AG04450 (cell line): ENCODE data around the gene NLGN4X. TPM values are rescaled to one million over a fixed set of nuclear protein-coding genes. Genes with fewer than 3 reads are reported as not detected.

ENCODE experiments used
- CTCF ChIA-PET: fragments of 300-600, 350-600 bp; formaldehyde crosslinking; extraction: SDS; loops from one replicate; lab custom pipeline; 2022; ENCODE audit warnings: antibody characterized with exemption, inconsistent platforms; lab: Charles Lee
- POLR2A ChIA-PET: fragments of 350-600 bp; formaldehyde crosslinking; extraction: SDS; loops from one replicate; lab custom pipeline; 2021; ENCODE audit warnings: antibody characterized with exemption, inconsistent platforms; lab: Yijun Ruan, JAX
- DNase-seq: peaks from one replicate; pipeline ENCODE4 v3.0.0-alpha.2; 2011; ENCODE audit warnings: low read depth, low spot score
- H3K27ac ChIP-seq: one replicate; pipeline ENCODE4 v1.5.1; 2012; ENCODE audit warnings: low read depth, low read length, control low read depth
- H3K27me3 ChIP-seq: one replicate; pipeline ENCODE4 v1.6.0; 2012; ENCODE audit warnings: low read length; ENCODE audit not compliant: control insufficient read depth, insufficient read depth
- H3K4me3 ChIP-seq: 2 replicates; pipeline ENCODE4 v1.5.1; 2011; ENCODE audit warnings: mild to moderate bottlenecking, low read depth, low read length, control low read depth
- H3K9me3 ChIP-seq: 2 replicates; pipeline ENCODE4 v1.5.1; 2012; ENCODE audit warnings: low read length; ENCODE audit not compliant: control insufficient read depth, insufficient read depth
- CTCF ChIP-seq: IDR thresholded peaks from 2 replicates; pipeline ENCODE4 v1.5.1; 2011; ENCODE audit warnings: low read depth, low read length, control low read depth, inconsistent platforms
- polyA plus RNA-seq: library from polyadenylated mRNA; depleted of rRNA; stranded (reverse); fragments of >200 nt; gene quantifications from 2 replicates; pipeline ENCODE4 v1.2.3, GENCODE V29; 2011

The NLGN4X gene
- polyA plus RNA-seq, 1 experiment = not detected

GRCh38 chrX:6132970-6133369, 95.7 kb downstream of the NLGN4X start:
- TF ChIP-seq CTCF = no peak
- Histone ChIP-seq H3K27me3 (no peaks in the 10 kb centered on the region), H3K4me3 (no peak overlapping the region), H3K9me3 (peaks cover 3% of the 10 kb centered on the region; the same call in 1 of the 2 replicates), H3K27ac (no peak overlapping the region)
- DNase-seq = no peak
- ChIA-PET POLR2A (no interaction called here), CTCF (no interaction called here)

DNA sequence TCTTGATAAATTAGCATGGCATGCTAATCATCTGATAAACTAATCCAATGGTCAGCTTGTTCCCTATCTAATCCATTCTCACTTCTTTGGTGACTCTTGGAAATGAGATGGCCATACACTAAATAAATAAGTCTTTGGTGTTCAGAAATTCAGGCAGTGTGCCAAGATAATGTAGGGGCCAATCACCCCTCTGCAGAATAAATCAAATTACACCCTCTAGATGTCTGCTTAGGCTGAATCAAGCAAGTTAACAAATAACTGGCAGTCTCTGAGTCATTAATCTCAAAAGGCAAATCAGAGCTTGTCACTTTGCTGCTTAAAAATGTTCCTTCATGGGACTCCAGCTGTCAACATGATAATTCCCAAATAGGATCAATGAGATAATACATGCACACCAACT, 97.4 kb downstream of the NLGN4X start:
- Histone ChIP-seq H3K27ac (no peak overlapping the region), H3K27me3 (no peaks in the 10 kb centered on the region), H3K9me3 (peaks cover 3% of the 10 kb centered on the region; the same call in 1 of the 2 replicates), H3K4me3 (no peak overlapping the region)
- ChIA-PET CTCF (no interaction called here), POLR2A (no interaction called here)
- TF ChIP-seq CTCF = no peak
- DNase-seq = no peak

DNA sequence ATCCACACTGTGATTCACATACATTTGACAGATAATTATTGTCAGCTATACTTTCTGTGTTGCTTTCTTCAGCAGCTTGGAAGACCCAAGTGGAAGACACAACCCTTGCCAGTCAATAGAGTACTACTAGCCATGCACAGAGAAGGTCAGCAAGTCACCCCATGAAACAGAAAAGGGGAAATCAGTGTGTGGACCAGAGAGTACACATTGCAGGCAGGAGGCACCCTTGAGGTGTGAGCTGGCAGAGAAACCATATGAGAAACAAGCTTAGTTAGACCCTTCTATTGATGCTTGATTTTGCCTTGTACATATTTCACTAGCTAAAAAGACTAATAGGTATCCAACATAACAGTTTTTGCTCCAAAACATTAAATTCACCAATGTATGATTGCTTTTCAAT, 99.5 kb downstream of the NLGN4X start:
- Histone ChIP-seq H3K27ac (no peak overlapping the region), H3K9me3 (peaks cover 3% of the 10 kb centered on the region; the same call in 1 of the 2 replicates), H3K27me3 (no peaks in the 10 kb centered on the region), H3K4me3 (no peak overlapping the region)
- no peak for DNase-seq
- CTCF ChIA-PET = no interaction called here
- TF ChIP-seq CTCF = no peak
- POLR2A ChIA-PET = no interaction called here

DNA sequence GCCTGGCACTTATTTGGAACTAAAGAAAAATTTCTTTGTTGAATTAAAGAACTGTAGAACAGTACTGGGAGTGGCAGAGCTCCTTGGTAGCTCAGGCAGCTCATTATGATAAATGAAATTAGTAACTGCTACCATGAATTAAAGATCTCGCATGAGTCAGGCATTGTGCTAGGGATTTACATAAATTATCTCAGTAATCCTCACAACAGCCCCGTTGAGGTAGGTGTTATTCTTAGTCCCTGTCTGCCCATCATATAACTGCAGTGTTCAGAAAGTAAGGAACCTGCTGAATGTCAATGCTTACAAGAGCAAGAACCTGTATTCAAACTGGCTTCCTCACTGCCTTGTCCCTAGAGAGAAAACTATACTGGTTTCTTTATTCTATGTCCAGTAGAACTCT, 108.3 kb downstream of the NLGN4X start:
- Histone ChIP-seq H3K4me3 (no peak overlapping the region), H3K9me3 (no peaks in the 10 kb centered on the region; the same call in 1 of the 2 replicates), H3K27ac (no peak overlapping the region), H3K27me3 (no peaks in the 10 kb centered on the region)
- no peak for TF ChIP-seq CTCF
- DNase-seq = no peak
- CTCF ChIA-PET = no interaction called here
- POLR2A ChIA-PET = no interaction called here

DNA sequence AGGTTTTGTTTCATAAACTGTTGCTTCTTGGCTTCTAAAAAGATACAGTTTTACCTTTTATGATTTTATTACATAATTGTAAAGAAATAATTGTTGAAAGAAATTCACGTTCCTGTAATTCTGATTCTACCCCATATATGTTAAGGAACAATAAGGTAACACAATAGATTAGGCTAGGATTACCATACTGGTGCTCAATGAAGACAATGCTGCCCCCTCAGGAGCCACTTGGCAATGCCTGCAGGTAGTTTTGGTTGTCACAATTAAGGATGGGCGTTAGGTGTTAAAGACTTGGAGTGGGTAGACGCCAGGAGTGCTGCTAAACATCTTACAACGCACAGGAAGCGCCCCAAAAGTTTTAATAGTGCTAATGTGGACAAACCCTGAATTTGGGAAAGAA, 133.2 kb downstream of the NLGN4X start:
- Histone ChIP-seq H3K9me3 (peaks cover 3% of the 10 kb centered on the region; the same call in 1 of the 2 replicates), H3K27ac (no peak overlapping the region), H3K27me3 (no peaks in the 10 kb centered on the region), H3K4me3 (no peak overlapping the region)
- no peak for TF ChIP-seq CTCF
- ChIA-PET POLR2A (no interaction called here), CTCF (no interaction called here)
- DNase-seq = no peak
